AG04449 (cell line): ENCODE data around the gene EYS.

ENCODE experiments used
- CTCF ChIA-PET: fragments of 350-600 bp; formaldehyde crosslinking; extraction: SDS; loops from one replicate; lab custom pipeline; 2021; ENCODE audit warnings: antibody characterized with exemption; lab: Yijun Ruan, JAX
- POLR2A ChIA-PET: fragments of 400-600, 350-600 bp; formaldehyde crosslinking; extraction: SDS; loops from one replicate; lab custom pipeline; 2020; ENCODE audit warnings: antibody characterized with exemption, inconsistent platforms; lab: Yijun Ruan, JAX
- DNase-seq: peaks from one replicate; pipeline ENCODE4 v3.0.0-alpha.2; 2010; ENCODE audit warnings: low read depth, low spot score
- H3K4me3 ChIP-seq: 2 replicates; pipeline ENCODE4 v1.5.1; 2011; ENCODE audit warnings: low read depth, mild to moderate bottlenecking, control low read depth, low read length
- TF ChIP-seq, protein P1 (sequence below): IDR thresholded peaks from one replicate; pipeline ENCODE4 v1.5.1; 2011; ENCODE audit warnings: mild to moderate bottlenecking, moderate library complexity, low read length, control low read depth, inconsistent platforms; ENCODE audit not compliant: insufficient read depth; ENCODE audit errors: missing control alignments

The EYS gene

DNA sequence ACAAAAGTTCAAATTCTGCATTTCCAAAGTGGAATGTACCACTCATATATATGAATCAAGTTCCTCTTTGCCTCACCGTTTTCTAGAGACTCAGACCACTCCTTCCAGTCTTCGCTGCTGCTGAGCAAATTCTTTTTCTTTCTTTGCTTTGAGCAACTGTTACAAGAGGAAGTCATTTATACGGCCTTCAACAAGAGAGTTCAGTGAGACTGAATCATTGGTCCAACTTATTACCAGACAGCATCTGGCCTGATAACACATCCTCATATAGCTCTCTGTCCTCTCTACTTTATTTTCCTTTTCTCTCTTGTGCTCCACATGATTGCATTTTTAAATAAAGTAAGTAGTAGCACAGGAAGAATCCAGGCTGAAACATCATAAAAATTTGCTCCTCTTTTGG, 1418.7 kb downstream of the EYS start:
- no peak overlapping the region for H3K4me3 ChIP-seq
- CTCF ChIA-PET = no interaction called here
- DNase-seq = no peak
- TF ChIP-seq, protein P1, sequence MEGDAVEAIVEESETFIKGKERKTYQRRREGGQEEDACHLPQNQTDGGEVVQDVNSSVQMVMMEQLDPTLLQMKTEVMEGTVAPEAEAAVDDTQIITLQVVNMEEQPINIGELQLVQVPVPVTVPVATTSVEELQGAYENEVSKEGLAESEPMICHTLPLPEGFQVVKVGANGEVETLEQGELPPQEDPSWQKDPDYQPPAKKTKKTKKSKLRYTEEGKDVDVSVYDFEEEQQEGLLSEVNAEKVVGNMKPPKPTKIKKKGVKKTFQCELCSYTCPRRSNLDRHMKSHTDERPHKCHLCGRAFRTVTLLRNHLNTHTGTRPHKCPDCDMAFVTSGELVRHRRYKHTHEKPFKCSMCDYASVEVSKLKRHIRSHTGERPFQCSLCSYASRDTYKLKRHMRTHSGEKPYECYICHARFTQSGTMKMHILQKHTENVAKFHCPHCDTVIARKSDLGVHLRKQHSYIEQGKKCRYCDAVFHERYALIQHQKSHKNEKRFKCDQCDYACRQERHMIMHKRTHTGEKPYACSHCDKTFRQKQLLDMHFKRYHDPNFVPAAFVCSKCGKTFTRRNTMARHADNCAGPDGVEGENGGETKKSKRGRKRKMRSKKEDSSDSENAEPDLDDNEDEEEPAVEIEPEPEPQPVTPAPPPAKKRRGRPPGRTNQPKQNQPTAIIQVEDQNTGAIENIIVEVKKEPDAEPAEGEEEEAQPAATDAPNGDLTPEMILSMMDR = no peak
- POLR2A ChIA-PET = no interaction called here

DNA sequence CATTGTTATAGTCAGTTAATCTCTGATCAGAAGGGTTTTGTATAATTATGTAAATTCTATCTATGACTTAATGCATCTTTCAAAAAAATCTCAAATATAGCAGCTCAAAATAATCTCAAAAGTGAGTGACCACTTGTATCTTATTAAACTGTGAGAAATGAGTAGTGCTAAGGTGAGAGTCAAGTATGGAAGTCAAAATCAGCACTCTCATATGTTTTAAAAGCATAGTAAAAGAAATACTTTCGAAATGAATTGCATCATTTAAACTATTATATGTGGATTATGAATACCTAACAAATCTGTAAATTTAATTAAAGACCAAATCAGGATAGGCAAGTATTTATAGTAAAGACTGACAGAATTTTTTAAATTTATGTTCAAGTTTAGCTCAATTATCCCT, 1425.9 kb downstream of the EYS start:
- TF ChIP-seq, protein P1 = no peak
- CTCF ChIA-PET = interaction anchor here (1.0 to 3.6 kb wide), 2 partner anchors 44 to 49 kb away, joined by 3 to 32 read pairs; no protein-coding TSS in a partner anchor

DNA sequence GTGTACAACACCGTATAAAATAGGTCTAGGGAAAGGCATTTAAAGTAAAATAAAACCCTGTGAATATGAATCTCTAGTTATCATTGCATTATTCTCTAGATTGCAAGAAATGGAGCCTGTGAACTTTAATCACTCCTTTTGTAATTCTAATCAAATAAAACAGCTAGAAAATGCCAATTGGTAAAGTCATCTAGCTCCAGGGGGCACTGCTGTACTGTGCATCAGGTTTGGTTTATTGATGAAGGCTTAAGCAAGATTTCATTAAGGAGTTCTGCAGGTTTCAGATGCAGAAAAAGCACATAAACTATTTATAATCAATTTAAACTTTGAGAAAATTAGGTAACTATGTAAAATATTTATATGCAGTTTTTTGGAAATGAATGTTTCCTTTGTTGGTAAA, 1426.5 kb downstream of the EYS start:
- ChIA-PET POLR2A (no interaction called here), CTCF (interaction anchor here (1.0 to 3.6 kb wide), 2 partner anchors 44 to 49 kb away, joined by 3 to 32 read pairs; no protein-coding TSS in a partner anchor)
- TF ChIP-seq, protein P1 = no peak
- H3K4me3 ChIP-seq = no peak overlapping the region
- no peak for DNase-seq

More for the DNA sequence above, 1425.9 kb downstream of the EYS start:
- no peak for DNase-seq
- H3K4me3 ChIP-seq = no peak overlapping the region
- POLR2A ChIA-PET = no interaction called here

DNA sequence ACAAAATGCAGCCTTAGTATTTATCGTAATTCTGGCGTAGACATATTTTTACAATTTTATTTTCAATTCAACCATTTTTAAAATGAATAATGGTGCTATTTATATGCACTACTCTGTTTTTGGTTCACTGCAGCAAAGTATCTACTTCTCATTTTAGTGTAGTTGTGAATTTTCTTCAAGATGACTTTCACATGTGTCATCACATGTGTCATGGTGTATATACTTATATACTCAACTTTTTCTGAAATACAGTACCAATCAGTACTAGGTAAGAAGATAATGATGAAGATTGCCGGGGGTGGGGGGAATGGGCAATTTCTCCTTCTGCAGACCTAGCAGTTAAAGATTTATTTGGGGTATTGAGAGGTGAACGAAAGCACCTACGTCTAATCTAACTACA, 1436.9 kb downstream of the EYS start:
- CTCF ChIA-PET = no interaction called here
- POLR2A ChIA-PET = no interaction called here
- DNase-seq = no peak
- TF ChIP-seq, protein P1 = no peak
- H3K4me3 ChIP-seq = no peak overlapping the region

DNA sequence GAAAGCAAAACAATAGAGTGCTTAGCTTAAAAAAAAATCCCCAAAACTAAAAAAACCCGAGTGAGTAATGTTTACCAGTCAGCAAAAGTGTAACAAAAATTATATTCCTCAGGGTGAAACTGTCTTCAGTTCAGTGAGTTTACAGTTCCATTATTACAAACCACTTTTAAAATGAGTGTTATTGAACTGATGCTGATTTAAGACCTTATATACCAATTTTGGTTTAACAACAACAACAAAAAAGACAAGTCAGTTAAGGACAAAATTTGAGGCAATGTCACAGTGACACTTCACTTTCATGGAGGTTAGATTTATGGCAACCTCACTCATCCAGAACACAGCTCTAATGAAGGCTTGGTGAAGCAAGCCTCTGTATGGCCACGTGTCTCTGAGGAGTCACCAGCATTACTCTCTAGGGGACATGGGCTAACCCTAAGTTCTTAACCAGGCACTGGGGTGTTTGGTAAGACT, 1440.6 kb downstream of the EYS start:
- CTCF ChIA-PET = no interaction called here
- TF ChIP-seq, protein P1 = no peak
- H3K4me3 ChIP-seq = no peak overlapping the region
- no peak for DNase-seq
- POLR2A ChIA-PET = no interaction called here

DNA sequence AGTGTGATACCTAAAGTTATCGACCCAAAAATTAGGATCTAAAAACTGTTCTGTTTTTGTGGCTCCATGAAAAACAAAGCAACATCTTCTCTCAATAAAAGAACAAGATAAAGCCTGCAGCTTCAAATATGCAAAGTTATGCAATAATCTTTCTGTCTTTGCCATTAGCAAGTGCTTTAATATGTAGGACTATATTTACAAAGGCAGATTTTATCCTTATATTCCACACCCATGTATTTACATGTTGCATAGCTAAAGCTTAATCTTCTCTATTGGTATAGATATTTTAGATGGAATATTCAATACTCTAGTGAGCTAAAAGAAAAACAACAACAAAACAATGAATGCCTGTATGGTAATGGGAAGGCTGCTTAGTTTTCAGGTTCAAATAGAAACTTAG, 1443.2 kb downstream of the EYS start:
- DNase-seq = no peak
- CTCF ChIA-PET = no interaction called here
- POLR2A ChIA-PET = no interaction called here
- no peak overlapping the region for H3K4me3 ChIP-seq
- TF ChIP-seq, protein P1 = no peak
